Inflammatory macrophage treated with lipopolysaccharide for 4 hours (primary cell): ENCODE measurements around the gene ZNF609.
"Not testable (repeated sequence)": the region's sequence is repeated elsewhere in the genome, so short reads cannot be mapped to it uniquely, and the experiment has no call there.

Experiments
- DNase-seq: peaks from one replicate; pipeline ENCODE4 v3.0.0-alpha.2; 2020

The ZNF609 gene

DNA sequence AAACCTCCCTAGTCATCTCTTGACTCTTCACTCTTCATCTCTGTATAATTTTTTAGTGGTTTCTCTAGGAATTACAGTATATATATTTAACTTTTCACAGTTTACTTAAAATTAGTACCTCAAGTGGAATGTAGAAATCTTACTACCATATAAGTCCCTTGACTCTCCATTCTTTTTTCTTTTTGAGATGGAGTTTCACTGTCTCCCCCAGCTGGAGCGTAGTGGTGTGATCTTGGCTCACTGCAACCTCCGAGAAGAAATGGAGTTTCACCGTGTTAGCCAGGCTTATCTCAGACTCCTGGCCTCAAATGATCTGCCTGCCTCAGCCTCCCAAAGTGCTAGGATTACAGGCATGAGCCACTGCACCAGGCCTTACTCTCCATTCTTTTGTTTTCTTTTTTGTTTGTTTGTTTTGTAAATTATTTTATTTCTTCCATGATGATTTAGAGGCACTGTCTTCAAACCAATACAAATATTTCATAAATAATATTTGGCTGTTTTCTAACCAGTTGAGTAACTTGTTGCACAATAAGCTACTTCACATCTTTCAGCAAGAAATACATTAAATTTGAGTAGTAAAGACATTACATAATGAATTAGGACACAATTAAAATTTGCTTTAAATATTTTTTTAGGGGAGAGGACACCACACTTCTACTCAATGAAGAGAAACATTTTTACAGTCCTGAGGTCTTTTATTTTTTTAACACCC lies 170.2 kb downstream of the ZNF609 start:
- peak; percentile 49 for DNase-seq

DNA sequence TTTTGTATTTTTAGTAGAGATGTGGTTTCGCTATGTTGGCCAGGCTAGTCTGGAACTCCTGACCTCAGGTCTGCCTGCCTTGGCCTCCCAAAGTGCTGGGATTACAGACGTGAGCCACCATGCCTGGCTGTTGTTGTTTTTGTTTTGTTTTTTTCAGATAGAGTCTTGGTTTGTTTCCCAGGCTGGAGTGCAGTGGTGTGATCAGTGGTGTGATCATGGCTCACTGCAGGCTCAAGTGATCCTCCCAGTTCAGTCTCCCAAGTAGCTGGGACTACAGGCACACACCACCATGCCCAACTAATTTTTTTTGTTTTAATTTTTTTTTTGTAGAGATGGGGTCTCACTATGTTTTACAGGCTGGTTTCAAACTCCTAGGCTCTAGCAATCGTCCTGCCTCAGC lies 172.3 kb downstream of the ZNF609 start:
- not testable (repeated sequence) for DNase-seq

DNA sequence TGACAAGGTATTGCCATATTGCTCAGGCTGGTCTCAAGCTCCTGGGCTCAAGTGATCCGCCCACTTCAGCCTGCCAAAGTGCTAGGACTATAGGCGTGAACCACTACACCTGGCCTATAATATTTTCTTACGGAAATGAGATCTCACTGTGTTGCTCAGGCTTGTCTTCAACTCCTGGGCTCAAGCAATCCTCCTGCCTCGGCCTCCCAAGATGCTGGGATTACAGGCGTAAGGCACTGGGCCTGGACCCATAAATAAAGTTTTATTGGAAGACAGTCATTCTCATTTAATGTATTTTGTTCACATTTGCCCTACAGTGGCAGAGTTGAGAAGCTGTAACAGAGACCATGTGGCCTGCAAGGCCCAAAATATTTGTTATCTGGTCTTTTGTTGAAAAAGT lies 173.0 kb downstream of the ZNF609 start:
- DNase-seq = no peak

DNA sequence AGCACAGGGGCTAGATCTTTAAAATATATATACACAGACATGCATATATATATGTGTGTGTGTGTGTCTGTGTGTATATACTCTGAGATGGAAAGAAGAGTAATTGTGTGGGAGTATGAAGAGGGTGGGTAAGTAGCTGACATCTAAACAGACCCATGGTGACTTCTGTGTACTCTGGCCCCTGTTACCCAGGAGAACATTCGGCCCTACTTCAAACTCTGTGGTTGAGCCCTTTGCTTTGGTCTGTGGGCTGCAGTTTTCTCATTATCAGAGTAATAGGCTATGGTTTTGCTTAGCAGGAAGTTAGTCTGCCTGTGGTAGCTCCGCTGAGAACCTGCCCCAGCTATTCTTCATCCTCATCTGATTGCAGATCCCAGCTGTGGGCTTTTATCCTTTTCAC lies 173.6 kb downstream of the ZNF609 start:
- no peak for DNase-seq

DNA sequence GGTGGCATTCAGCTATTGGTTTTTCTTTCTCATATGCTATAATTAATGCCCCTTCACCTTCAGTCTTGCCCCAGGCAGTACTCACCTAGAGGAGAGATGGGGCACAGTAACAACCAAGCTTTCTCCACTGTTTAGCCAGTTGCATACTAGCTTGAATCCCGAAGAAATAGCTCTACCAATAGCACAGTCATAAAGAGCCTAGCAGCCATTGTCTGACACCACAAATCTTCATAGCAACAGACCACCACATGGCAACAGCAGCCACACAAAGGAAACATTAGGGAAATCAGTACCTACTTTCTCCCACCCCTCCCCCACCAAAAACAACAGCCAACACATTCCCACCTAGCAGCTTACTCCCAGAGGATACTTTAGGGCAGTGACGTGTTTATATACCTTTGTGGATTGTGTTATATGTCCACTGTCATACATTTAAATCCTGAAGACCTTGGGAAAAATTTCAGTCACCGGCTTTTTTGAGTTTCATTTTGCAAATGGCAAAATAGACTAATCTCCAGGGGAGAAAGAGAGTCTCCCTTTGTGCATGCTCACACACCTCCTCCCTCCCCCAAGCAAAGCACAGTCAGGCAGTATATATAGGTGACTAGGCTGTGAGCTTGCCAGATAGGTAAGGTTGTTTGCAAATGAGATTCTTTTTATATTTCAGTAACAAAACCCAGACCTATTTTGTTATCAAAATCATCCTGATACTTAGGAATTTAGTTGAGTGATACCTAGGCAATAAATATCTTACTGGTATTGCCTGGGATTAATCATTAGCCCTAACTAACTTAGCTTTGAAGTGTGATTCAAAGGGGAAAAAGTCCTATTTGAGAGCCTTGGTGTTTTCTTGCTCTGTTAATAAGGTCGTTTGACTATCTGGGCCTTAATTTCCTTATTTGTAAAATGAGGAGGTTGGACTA lies 174.5 kb downstream of the ZNF609 start:
- DNase-seq = no peak

DNA sequence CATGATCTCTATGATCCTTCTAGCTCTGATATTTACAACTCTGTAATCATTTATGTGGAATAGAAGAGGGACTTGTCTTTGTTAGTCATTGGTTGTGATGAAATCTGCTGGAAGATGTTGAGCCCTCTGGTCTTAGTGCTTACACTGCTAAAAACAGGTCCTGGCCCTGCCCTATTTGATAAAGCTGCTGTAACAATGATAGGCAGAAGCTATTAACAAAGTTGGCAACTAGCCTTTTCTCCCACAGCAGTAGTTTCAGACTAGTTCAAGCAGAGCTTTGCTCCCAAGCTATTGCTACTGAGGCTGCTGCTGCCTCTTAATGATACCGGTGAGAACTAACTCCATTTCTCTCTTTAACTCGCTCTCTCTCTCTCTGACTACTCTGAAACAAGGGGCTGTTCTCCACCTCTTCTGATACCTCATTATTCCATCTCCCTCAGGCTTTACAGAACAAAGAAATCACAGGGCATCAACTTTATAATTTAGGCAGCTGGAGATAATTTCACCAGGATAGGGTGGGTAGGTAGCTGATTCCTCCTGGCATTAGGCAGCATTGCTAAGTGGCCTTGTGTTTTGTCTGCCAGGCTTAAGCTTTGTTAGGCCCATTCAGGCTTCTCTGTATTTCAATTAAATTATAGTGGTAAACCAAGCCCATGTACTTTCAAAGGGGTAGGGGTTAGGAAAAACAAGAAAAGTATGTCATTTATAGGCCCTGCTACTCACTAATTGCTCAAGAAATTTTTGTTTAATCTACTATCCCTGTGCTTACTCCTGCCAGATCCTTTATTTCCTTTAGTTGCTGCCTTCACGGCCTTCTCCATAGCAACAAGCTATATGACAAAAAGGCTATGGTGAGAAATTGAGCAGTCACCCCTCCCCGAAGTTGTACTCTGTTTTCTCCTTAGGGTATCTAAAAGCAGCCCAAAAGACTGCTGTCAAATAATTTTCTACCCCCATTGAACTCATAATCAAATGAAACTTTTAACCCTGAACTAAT lies 175.4 kb downstream of the ZNF609 start:
- DNase-seq = peak; percentile 59

DNA sequence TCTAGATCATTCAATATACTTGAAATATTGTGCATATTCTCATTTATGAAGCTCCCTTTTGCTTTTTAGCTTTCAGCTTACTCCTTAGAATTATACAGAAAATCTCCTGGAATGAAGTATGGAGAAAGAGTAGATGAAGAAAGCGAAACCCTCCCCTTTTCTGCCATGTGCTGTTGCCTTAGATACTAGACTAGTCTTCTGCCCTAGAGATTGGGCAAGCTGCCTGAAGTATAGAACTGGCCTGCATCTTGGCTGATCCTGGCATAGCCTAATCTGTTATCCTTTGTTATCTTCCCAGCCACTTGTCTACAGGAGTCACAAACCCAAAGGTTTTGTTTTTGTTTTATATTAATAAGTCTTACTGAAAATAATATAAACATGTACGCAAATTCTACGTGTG lies 176.2 kb downstream of the ZNF609 start:
- peak; percentile 17 for DNase-seq

DNA sequence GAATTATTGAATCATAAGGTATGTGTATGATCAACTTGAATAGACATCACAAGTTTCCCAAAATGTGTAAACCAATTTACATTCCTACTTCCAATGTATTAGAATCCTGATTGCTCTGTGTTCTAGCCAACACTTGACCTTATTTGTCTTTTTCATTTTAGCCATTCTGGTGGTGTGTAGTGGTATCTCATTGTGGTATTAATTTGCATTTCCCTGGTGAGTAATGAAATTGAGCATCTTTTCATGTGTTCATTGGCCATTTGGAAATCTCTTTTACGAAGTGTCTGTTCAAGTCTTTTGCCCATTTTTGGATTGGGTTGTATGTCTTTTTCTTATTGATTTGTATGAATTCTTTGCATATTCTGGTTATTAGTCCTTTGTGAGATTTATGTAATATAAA lies 177.0 kb downstream of the ZNF609 start:
- DNase-seq = no peak

DNA sequence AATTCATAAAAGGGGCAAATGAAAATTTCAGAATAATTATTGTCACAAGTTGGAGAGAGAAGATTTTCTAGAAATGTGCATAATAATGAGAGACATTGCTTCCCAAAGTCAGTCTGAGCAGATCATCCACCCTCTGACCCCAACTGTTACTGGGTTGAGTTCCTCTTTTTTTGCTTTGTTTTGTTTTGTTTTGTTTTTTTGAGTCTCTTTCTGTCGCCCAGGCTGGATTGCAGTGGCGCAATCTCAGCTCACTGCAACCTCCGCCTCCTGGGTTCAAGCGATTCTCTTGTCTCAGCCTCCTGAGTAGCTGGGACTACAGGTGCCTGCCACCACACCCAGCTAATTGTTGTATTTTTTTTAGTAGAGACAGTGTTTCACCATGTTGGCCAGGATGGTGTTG lies 179.4 kb downstream of the ZNF609 start:
- DNase-seq = peak; percentile 81

DNA sequence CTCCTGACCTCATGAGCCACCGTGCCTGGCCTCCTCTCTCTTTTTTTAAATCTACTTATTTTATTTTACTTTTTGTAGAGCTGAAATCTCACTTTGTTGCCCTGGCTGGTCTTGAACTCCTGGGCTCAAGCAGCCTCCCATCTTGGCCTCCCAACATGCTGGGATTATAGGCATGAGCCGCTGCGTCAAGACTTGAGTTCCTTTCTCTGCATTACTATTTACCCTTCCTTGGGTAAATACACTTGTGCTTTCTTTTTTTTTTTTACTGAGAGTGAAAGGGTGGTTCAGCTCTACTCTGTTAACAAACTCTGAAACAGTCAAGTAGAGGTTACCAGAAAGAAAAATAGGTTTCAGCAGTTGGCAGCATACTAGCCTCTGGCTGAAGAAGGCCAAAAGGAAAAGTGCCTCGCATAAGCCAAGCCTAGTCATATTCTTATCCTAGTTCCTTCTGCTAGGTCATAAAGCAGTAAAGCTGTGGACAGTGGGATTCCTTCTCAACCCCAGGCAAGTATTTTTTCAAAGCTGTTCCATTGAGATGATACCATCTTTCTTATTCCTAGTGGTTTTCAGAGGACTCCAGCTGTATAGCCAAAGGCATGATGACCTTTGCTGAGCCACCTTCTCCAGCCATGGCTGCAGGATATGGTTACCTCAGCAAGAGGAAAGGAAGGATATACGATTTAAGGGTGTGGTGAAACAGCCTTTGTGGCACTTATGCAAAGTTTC lies 179.9 kb downstream of the ZNF609 start:
- peak; percentile 56 for DNase-seq

DNA sequence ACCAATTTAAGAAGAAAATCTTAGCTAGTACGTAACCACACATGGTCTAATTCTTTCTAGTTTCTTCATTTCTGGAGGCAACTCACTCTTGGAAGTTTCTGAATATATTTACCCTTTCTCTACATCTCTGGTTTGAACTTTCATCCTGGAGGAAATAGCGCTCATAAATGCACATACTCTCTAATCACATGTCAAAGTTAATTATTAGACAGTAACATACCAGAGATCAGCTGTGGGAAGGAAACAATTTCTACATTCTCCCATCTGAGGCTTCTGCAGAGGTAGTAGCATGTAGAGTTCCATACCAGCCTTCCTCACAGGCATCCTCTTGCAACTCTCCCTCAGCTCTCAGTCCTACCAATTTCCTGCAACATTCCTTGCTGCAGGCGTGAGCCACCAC lies 182.5 kb downstream of the ZNF609 start:
- DNase-seq = no peak

DNA sequence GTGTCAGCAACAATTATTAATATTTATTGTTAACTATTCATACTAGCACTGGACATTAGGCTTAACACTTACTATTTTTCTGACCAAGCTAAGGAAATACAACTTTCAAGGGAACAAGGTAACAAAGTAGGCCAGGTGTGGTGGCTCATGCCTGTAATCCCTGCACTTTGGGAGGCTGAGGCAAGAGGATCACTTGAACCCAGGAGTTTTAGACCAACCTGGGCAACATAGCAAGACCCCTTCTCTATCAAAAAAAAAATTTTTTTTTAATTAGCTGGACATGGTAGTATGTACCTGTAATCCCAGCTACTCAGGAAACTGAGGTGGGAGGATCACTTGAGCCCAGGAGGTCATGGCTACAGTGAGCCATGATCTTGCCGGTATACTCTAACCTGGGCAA lies 183.3 kb downstream of the ZNF609 start:
- DNase-seq = no peak

DNA sequence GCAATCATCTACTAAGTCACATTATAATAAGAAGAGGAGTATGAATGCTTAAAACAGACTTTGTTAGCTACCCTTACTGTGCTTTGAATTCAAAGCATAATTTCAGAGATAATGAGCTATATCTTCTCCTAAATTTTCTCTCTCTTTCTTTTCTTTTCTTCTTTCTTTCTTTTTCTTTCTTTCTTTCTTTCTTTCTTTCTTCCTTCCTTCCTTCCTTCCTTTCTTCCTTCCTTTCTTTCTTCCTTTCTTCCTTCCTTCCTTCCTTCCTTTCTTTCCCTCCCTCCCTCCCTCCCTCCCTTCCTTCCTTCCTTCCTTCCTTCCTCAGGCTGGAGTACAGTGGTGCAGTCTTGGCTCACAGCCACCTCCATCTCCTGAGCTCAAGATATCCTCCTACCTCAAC lies 184.4 kb downstream of the ZNF609 start:
- DNase-seq = not testable (repeated sequence)

DNA sequence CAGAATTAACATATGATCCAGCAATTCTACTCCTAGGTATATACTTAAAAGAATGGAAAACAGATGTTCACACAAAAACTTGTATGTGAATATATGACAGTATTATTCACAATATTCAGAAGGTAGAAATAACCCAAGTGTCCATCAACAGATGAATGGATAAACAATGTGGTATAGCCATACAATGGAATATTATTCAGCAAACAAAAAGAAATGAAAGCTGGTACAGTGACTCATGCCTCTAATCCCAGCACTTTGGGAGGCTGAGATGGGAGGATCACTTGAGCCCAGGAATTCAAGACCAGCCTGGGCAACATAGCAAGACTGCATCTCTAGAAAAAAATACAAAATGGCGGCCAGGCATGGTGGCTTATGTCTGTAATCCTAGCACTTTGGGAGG lies 185.6 kb downstream of the ZNF609 start:
- DNase-seq = no peak

DNA sequence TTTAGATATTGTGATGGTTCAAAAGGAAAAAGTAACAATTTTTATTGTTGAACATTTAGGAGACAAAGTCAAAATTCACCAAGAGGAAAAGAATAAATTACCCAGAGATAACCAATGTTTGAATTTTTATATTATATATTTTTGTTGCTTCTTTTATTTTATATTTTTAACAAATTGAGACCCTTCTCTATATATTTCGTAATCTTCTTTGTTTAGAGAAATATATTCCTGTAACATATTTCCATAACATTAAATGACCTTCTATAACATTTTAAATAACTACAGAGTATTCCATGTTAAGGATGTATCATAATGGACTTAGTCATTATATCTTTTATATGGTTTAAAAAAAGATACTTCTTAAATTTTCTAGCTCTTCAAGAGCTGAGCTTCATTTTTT lies 187.0 kb downstream of the ZNF609 start:
- no peak for DNase-seq

DNA sequence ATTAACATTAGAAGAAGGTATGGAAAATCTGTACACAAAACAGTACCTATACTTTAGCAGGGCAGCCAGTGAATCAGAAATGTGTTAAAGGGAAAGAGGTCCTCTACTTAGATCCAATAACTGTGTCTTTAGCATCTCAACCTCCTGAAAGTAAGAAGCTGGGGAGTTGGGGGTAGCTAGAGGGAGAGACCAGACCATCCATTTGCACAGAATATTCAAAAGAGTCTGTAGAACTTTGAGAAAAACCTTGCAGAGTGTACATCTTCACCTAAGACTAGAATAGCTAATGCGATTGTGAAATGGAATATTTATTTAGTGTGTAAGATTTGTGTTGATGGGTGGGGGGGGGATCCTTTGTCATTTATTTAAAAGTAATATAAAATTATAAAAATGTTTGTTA lies 190.2 kb downstream of the ZNF609 start:
- DNase-seq = no peak

DNA sequence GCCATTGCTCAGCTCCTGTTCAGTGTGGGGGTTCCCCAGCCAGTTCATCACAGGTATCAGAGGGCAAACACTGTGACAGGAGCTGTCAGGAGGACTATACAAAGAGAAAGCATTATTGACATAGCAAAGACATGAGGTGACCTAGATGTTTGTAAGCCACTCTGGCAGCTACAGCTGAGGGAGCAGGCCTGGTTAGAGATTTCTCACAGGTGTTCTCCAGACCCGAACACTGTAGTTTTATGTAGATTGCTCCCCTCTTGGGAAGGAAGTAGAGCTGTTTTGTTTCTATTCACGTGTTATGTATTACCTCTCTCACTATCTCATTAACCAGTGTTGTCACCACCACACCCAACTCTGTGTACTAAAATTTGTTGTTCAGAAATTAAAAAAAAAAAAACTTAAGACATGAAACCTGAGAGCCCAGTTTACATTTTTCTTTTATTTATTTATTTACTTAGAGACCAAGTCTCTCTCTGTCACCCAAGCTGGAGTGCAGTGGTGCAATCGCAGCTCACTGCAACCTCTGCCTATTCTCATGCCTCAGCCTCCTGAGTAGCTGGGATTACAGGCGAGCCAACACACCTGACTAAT lies 191.3 kb downstream of the ZNF609 start:
- no peak for DNase-seq

DNA sequence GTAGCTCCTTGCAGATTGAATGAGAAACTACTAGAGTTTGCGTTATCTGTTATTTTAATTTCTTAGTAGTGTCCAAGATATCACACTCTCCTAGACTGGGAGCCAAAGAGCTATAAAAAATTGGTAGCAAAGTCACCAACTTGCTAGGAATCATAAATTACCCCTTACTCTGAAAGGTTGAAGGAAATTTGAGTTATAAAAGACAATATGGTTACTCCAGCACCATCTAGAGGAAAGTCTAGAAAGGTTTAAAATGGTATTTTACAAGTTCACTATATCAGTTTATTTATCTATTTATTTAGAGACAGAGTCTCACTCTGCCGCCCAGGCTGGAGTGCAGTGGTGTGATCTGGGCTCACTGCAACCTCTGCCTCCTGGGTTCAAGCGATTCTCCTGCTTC lies 193.4 kb downstream of the ZNF609 start:
- peak; percentile 37 for DNase-seq

DNA sequence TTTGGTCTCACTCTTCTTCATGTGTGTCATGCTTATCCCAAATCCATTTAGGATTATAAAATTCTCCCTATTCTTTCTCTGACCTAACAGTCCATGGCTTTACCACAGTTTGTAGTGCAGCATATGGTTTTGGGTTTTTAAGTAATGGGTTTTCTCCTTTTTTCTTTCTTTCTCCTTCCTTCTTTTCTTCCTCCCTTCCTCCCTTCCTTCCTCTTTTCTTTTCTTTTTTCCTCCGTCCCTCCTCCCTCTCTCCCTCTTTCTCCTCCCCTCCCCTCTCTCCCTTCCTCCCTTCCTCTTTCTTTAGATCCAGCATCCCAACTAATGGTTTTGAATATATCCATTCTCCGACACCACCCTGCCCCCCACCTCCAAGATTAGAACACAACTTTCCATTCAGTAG lies 196.1 kb downstream of the ZNF609 start:
- DNase-seq = no peak

DNA sequence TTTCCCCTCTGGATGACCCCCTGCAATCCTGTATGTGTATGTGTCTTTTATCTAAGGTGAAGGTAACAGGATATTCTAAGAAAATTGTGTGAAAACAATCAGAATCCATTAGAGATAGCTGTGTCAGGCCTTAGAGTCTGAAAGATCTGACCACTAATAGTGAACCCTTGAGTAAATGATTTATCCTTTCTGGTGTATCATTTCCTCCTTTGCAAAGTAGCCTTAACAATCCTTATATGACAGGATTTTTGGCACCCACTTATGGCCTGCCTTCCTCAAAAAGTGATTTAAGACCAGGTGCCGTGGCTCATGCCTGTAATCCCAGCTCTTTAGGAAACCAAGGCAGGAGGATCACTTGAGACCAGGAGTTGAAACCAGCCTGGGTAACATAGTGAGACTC lies 204.8 kb downstream of the ZNF609 start:
- no peak for DNase-seq

DNA sequence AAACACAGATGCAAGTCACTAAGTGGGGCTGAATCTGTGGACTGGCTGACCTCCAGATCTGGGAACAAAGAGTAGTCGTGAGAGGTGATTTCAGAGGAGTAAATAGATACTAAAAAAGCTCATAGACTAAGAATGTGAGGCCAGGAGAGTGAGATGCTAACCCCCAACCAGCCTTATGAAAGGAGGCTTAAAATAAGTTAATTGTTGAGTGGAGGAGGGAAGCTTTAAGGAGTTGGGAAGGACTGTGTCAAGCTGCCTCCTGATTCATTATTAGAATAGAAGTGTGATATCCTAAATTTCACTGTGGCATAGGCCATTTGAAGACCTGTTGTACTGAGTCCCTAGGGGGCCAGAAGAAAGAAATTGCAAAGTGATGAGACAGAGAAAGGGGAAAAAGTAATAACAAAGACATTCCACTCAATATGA lies 207.4 kb downstream of the ZNF609 start:
- no peak for DNase-seq

DNA sequence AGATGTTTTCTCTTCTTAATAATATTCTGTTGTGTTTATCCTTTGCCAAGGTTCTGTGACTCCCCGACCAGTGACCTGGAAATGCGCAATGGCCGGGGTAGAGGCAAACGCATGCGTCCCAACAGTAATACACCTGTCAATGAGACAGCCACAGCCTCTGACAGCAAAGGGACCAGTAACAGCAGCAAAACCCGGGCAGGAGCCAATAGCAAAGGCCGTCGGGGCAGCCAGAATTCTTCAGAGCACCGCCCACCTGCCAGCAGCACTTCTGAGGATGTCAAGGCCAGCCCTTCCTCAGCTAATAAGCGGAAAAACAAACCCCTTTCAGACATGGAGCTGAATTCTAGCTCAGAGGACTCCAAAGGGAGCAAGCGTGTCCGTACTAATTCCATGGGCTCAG lies 213.5 kb downstream of the ZNF609 start:
- DNase-seq = no peak
